DOHH2 (cell line): ENCODE measurements around the gene GMDS.

ENCODE experiments used
- CTCF ChIP-seq: fragments of 200-600 bp; sonication (generic); IDR thresholded peaks from one replicate; pipeline ENCODE4 v1.5.1; 2014; ENCODE audit warnings: antibody characterized with exemption, mild to moderate bottlenecking, low read depth, low read length; ENCODE audit not compliant: poor library complexity, severe bottlenecking
- EZH2phosphoT487 ChIP-seq: fragments of 200-600 bp; sonication (generic); IDR thresholded peaks from 2 replicates; pipeline ENCODE4 v1.6.1; 2017; ENCODE audit warnings: borderline replicate concordance, mild to moderate bottlenecking, antibody characterized with exemption, low read length, moderate library complexity, mixed read lengths

- TF ChIP-seq CTCF (no peak), EZH2phosphoT487 (no peak)
Observed at GRCh38 chr6:2141644-2142290, 103.6 kb downstream of the GMDS start.
